Vagina (tissue), 2 donors: Measurements from ENCODE around the gene CCR9. TPM values are rescaled to one million over a fixed set of nuclear protein-coding genes. Genes with fewer than 3 reads are reported as not detected.

Experiments used
- DNase-seq, 2 donors: peaks; one replicate each; pipeline ENCODE4 v3.0.0-alpha.2; 2017; ENCODE audit errors: extremely low spot score in 2 of 2
- H3K27ac ChIP-seq: fragments of 200-600 bp; sonication (generic); one replicate; pipeline ENCODE4 v1.5.1; 2019
- H3K27me3 ChIP-seq: fragments of 200-600 bp; sonication (generic); one replicate; pipeline ENCODE4 v1.5.1; 2019
- H3K36me3 ChIP-seq, 2 donors: fragments of 200-600 bp; sonication (generic); one replicate each; pipeline ENCODE4 v1.5.1; 2017 to 2019
- H3K4me1 ChIP-seq: fragments of 200-600 bp; sonication (generic); one replicate; pipeline ENCODE4 v1.5.1; 2019
- H3K4me3 ChIP-seq, 2 donors: fragments of 200-600 bp; sonication (generic); 1 replicate in 1 of 2; 2 replicates in 1 of 2; pipeline ENCODE4 v1.5.1; 2016 to 2019
- H3K9me3 ChIP-seq: fragments of 200-600 bp; sonication (generic); one replicate; pipeline ENCODE4 v1.5.1; 2019
- POLR2A ChIP-seq, 2 donors: fragments of 450-650 bp; IDR thresholded peaks; one replicate each; pipeline ENCODE4 v1.6.1; 2017; ENCODE audit warnings: antibody characterized with exemption in 2 of 2, mild to moderate bottlenecking in 2 of 2, moderate library complexity in 2 of 2
- POLR2AphosphoS5 ChIP-seq, 2 donors: sonication (generic); formaldehyde crosslinking; IDR thresholded peaks; one replicate each; pipeline ENCODE4 v1.9.0; 2017; ENCODE audit warnings: antibody characterized with exemption in 2 of 2, mild to moderate bottlenecking in 2 of 2, low read depth in 1 of 2; ENCODE audit not compliant: insufficient read depth in 1 of 2
- intact Hi-C: fragments of 100-400 bp; cut with DNase I; formaldehyde crosslinking; loops from one replicate; pipeline ENCODE4 v1.15.1; 2023
- total RNA-seq: library from RNA; depleted of rRNA; stranded (reverse); fragments of >200 nt; gene quantifications from one replicate; pipeline ENCODE4 v1.2.3, GENCODE V29; 2016
- TF ChIP-seq, protein P1 (sequence below), 3 experiments: fragments of 450-650 bp in 2 of 3; fragments of 200-600 bp in 1 of 3; sonication (generic) in 1 of 3; IDR thresholded peaks; one replicate each; pipeline ENCODE4 v1.5.1; 2017 to 2019; ENCODE audit warnings: antibody characterized with exemption in 3 of 3, mild to moderate bottlenecking in 2 of 3, moderate library complexity in 2 of 3

Gene CCR9
- total RNA-seq, 1 donor from 2014 or later, result not detected

- DNase-seq, result no peak
- Histone ChIP-seq H3K27me3 (no peaks in the 10 kb centered on the region), H3K9me3 (no peaks in the 10 kb centered on the region), H3K36me3 (peaks cover 0 to 5% of the 10 kb centered on the region in 2 donors), H3K4me1 (peaks cover 13% of the 10 kb centered on the region), H3K4me3 (no peak overlapping the region), H3K27ac (no peak overlapping the region)
- TF ChIP-seq POLR2A (IDR thresholded peaks at IDR 0.05) (no peak), POLR2AphosphoS5 (IDR thresholded peaks at IDR 0.05; ENCODE audit: insufficient read depth in 1 of 2, low read depth in 1 of 2) (no peak)
- TF ChIP-seq, protein P1, sequence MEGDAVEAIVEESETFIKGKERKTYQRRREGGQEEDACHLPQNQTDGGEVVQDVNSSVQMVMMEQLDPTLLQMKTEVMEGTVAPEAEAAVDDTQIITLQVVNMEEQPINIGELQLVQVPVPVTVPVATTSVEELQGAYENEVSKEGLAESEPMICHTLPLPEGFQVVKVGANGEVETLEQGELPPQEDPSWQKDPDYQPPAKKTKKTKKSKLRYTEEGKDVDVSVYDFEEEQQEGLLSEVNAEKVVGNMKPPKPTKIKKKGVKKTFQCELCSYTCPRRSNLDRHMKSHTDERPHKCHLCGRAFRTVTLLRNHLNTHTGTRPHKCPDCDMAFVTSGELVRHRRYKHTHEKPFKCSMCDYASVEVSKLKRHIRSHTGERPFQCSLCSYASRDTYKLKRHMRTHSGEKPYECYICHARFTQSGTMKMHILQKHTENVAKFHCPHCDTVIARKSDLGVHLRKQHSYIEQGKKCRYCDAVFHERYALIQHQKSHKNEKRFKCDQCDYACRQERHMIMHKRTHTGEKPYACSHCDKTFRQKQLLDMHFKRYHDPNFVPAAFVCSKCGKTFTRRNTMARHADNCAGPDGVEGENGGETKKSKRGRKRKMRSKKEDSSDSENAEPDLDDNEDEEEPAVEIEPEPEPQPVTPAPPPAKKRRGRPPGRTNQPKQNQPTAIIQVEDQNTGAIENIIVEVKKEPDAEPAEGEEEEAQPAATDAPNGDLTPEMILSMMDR (IDR thresholded peaks at IDR 0.05), result no peak
- intact Hi-C loops, result no loop called here
Measured at GRCh38 chr3:45915059-45915439, 28.7 kb downstream of the CCR9 start.

- Histone ChIP-seq H3K36me3 (peaks cover 0 to 10% of the 10 kb centered on the region in 2 donors), H3K4me1 (peaks cover 13% of the 10 kb centered on the region), H3K27me3 (no peaks in the 10 kb centered on the region), H3K27ac (no peak overlapping the region), H3K9me3 (no peaks in the 10 kb centered on the region), H3K4me3 (no peak overlapping the region)
- intact Hi-C loops, result no loop called here
- TF ChIP-seq, protein P1 (IDR thresholded peaks at IDR 0.05), result no peak
- TF ChIP-seq POLR2A (IDR thresholded peaks at IDR 0.05) (no peak), POLR2AphosphoS5 (IDR thresholded peaks at IDR 0.05; ENCODE audit: insufficient read depth in 1 of 2, low read depth in 1 of 2) (no peak)
- no peak for DNase-seq
Measured at GRCh38 chr3:45915518-45916231, 29.3 kb downstream of the CCR9 start.

DNA sequence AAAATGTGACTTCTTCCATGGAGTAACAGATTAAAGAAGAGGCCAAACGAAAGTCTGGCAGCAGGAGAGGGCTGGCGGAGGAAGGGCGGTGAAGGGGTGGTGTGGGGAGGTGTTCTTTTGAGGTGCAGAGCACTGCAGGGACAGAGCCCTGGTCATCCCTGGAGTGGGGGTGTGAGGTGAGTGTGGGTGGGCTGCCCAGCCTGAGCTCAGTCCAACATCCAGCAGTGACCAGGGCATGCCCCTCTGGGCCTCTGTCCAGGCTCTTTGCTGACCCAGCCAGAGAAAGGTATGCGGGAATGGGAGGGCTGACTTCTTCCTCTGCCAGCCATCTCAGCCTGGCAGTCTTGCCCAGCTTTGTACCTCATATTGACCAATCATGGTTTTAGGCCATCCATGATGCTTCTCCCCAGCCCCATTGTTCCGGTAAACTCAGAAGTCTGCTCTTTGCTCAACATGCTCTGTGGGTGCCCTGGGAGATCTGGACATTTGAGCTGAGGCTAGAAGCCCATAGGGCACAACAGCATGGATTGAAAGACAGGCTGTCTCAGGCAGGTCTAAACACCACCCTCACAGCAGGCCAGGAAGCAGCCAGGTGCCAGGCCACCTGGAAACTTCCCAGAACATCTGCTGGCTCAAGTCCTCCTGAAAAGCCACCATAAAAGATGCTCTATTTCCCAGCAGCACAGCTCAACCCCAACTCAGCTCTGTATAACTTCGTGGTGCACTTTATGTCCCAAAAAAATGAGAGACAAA is 31.0 kb downstream of the CCR9 start:
- no peak overlapping the region for H3K4me3 ChIP-seq
- intact Hi-C loops, result no loop called here
- peaks cover 13% of the 10 kb centered on the region for H3K4me1 ChIP-seq
- no peak overlapping the region for H3K27ac ChIP-seq
- H3K27me3 ChIP-seq, result no peaks in the 10 kb centered on the region
- no peaks in the 10 kb centered on the region for H3K9me3 ChIP-seq
- no peak for DNase-seq
- H3K36me3 ChIP-seq, result peaks cover 0 to 27% of the 10 kb centered on the region in 2 donors
- TF ChIP-seq POLR2A (IDR thresholded peaks at IDR 0.05) (no peak), POLR2AphosphoS5 (IDR thresholded peaks at IDR 0.05; ENCODE audit: insufficient read depth in 1 of 2, low read depth in 1 of 2) (no peak)
- TF ChIP-seq, protein P1 (IDR thresholded peaks at IDR 0.05), result no peak

- H3K9me3 ChIP-seq, result no peaks in the 10 kb centered on the region
- H3K36me3 ChIP-seq, result peaks cover 0 to 55% of the 10 kb centered on the region in 2 donors
- no peak overlapping the region for H3K4me3 ChIP-seq
- TF ChIP-seq, protein P1 (IDR thresholded peaks at IDR 0.05), result no peak
- TF ChIP-seq POLR2A (IDR thresholded peaks at IDR 0.05), result no peak
- no peak for TF ChIP-seq POLR2AphosphoS5 (IDR thresholded peaks at IDR 0.05; ENCODE audit: insufficient read depth in 1 of 2, low read depth in 1 of 2)
- intact Hi-C loops, result no loop called here
- DNase-seq, result no peak
- H3K27me3 ChIP-seq, result no peaks in the 10 kb centered on the region
- peaks cover 4% of the 10 kb centered on the region for H3K4me1 ChIP-seq
- H3K27ac ChIP-seq, result no peak overlapping the region
Measured at GRCh38 chr3:45921158-45922038, 35.1 kb downstream of the CCR9 start.
